ENCODE results near the gene TEX10.

GRCh38 chr9:100287186-100287585, 65.6 kb downstream of the TEX10 start:
- TF ChIP-seq POLR2AphosphoS5 (IDR thresholded peaks at IDR 0.05) (no peak), POLR2A (IDR thresholded peaks at IDR 0.05) (no peak)

Measured in suprapubic skin (tissue), 4 donors.